ENCODE measurements around the gene WDR38.
"Not testable (repeated sequence)": the region's sequence is repeated elsewhere in the genome, so short reads cannot be mapped to it uniquely, and the experiment has no call there.

Gene WDR38

DNA sequence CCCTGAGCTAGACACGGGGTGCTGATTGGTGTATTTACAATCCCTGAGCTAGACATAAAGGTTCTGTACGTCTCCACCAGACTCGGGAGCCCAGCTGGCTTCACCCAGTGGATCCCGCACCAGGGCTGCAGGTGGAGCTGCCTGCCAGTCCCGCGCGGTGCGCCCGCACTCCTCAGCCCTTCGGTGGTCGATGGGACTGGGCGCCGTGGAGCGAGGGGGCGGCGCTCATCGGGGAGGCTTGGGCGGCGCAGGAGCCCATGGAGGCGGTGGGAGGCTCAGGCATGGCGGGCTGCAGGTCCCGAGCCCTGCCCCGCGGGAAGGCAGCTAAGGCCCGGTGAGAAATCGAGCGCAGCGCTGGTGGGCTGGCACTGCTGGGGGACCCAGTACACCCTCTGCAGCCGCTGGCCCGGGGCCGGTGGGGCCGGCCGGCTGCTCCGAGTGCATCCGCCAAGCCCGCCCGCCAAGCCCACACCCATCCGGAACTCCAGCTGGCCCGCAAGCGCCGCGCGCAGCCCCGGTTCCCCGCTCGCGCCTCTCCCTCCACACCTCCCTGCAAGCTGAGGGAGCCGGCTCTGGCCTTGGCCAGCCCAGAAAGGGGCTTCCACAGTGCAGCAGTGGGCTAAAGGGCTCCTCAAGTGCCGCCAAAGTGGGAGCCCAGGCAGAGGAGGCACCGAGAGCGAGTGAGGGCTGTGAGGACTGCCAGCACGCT lies 14.5 kb upstream of the WDR38 start:
- H3K4me1 ChIP-seq (ENCODE audit: control insufficient read depth, insufficient read depth, low read length): peaks cover 11% of the 10 kb centered on the region
- not testable (repeated sequence) for H3K9ac ChIP-seq (ENCODE audit: low read length); H3K9me3 ChIP-seq (ENCODE audit: control insufficient read depth, low read length); H3K27me3 ChIP-seq (ENCODE audit: control insufficient read depth, insufficient read depth, low read length); H3K36me3 ChIP-seq (ENCODE audit: control insufficient read depth, insufficient read depth, low read length); H3K4me3 ChIP-seq (ENCODE audit: low read length)

GRCh38 chr9:124839612-124840299 lies 13.5 kb upstream of the WDR38 start:
- no peaks in the 10 kb centered on the region for H3K9me3 ChIP-seq (ENCODE audit: control insufficient read depth, low read length)
- no peak overlapping the region for H3K4me3 ChIP-seq (ENCODE audit: low read length)
- no peaks in the 10 kb centered on the region for H3K36me3 ChIP-seq (ENCODE audit: control insufficient read depth, insufficient read depth, low read length)
- no peak overlapping the region for H3K9ac ChIP-seq (ENCODE audit: low read length)
- H3K27me3 ChIP-seq (ENCODE audit: control insufficient read depth, insufficient read depth, low read length): peaks cover 4% of the 10 kb centered on the region
- H3K4me1 ChIP-seq (ENCODE audit: control insufficient read depth, insufficient read depth, low read length): peaks cover 8% of the 10 kb centered on the region

- H3K4me1 ChIP-seq (ENCODE audit: control insufficient read depth, insufficient read depth, low read length): peaks cover 1% of the 10 kb centered on the region
- no peaks in the 10 kb centered on the region for H3K36me3 ChIP-seq (ENCODE audit: control insufficient read depth, insufficient read depth, low read length)
- no peak overlapping the region for H3K9ac ChIP-seq (ENCODE audit: low read length)
- H3K9me3 ChIP-seq (ENCODE audit: control insufficient read depth, low read length): no peaks in the 10 kb centered on the region
- no peak overlapping the region for H3K4me3 ChIP-seq (ENCODE audit: low read length)
- peaks cover 4% of the 10 kb centered on the region for H3K27me3 ChIP-seq (ENCODE audit: control insufficient read depth, insufficient read depth, low read length)
Observed at GRCh38 chr9:124840300-124840833, 12.9 kb upstream of the WDR38 start.

DNA sequence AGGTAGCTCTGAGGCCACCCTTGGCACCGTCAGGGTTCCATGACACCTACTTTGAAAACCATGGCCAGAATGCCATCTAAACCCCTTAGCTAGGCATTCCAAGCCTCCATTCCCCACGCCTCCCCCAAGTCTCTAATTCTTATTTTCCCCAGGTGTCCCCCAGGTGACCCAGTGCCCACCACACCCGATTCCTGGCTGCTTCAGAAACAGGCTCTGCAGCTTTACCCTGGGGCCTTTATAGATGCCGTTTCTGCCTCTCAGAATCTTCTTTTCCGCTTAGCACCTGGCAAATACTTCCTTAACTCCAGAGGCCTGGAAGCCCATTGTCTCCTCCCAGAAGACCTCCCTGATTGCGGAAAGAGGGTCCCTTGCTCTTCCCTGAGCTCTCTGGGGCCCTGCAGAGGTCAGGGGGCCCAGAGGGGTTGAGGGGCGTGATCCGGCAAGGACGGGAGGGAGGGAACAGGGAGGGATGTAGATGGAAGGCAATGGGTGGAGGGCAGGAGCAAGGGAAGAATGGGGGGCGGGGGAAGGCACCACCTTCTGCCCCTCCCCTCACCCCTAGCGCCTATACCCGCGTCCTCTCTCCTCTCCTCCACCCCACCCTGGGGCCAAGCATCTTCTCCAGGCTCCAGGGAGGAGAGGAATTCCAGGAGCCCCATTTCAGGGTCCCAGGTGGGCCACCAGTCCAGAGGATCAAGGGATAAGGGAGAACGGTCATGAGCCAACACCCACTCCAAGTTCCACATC lies 12.0 kb upstream of the WDR38 start:
- no peak overlapping the region for H3K4me3 ChIP-seq (ENCODE audit: low read length)
- no peaks in the 10 kb centered on the region for H3K9me3 ChIP-seq (ENCODE audit: control insufficient read depth, low read length)
- H3K4me1 ChIP-seq (ENCODE audit: control insufficient read depth, insufficient read depth, low read length): no peaks in the 10 kb centered on the region
- peaks cover 4% of the 10 kb centered on the region for H3K27me3 ChIP-seq (ENCODE audit: control insufficient read depth, insufficient read depth, low read length)
- H3K36me3 ChIP-seq (ENCODE audit: control insufficient read depth, insufficient read depth, low read length): no peaks in the 10 kb centered on the region
- no peak overlapping the region for H3K9ac ChIP-seq (ENCODE audit: low read length)

DNA sequence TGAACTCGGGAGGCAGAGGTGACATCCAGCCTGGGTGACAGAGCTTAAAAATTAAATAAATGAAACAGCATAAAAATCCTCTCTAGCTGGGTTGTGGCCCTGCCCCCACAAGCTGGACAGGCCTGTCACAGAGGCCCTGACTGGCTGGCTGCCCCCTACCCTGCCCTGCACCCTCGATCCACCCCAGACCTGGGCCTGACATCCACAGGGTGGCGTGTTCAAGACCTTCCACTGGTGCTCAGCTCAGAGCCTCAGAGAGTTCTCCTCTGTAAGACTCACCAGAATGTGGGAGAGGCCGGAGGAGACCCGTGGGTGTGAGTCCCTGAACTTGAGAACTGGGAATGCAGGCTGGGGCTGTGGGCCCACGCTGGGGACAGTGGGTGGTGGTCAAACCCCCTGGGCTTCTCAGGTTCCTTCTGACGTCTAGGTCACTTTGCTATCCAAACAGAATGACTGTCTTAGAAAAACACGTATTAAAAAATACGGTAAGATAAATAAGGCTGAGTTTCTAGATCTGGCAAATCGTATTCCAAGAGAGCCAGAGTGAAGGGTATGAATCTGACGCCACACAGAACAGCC lies 9.7 kb upstream of the WDR38 start:
- Histone ChIP-seq H3K9me3 (ENCODE audit: control insufficient read depth, low read length) (no peaks in the 10 kb centered on the region), H3K9ac (ENCODE audit: low read length) (no peak overlapping the region), H3K4me1 (ENCODE audit: control insufficient read depth, insufficient read depth, low read length) (no peaks in the 10 kb centered on the region), H3K36me3 (ENCODE audit: control insufficient read depth, insufficient read depth, low read length) (no peaks in the 10 kb centered on the region), H3K27me3 (ENCODE audit: control insufficient read depth, insufficient read depth, low read length) (no peaks in the 10 kb centered on the region), H3K4me3 (ENCODE audit: low read length) (no peak overlapping the region)

GRCh38 chr9:124844291-124844690 lies 9.0 kb upstream of the WDR38 start:
- no peak overlapping the region for H3K9ac ChIP-seq (ENCODE audit: low read length)
- H3K4me3 ChIP-seq (ENCODE audit: low read length): no peak overlapping the region
- H3K36me3 ChIP-seq (ENCODE audit: control insufficient read depth, insufficient read depth, low read length): no peaks in the 10 kb centered on the region
- H3K9me3 ChIP-seq (ENCODE audit: control insufficient read depth, low read length): no peaks in the 10 kb centered on the region
- no peaks in the 10 kb centered on the region for H3K4me1 ChIP-seq (ENCODE audit: control insufficient read depth, insufficient read depth, low read length)
- H3K27me3 ChIP-seq (ENCODE audit: control insufficient read depth, insufficient read depth, low read length): no peaks in the 10 kb centered on the region

- H3K27me3 ChIP-seq (ENCODE audit: control insufficient read depth, insufficient read depth, low read length); H3K36me3 ChIP-seq (ENCODE audit: control insufficient read depth, insufficient read depth, low read length); H3K9me3 ChIP-seq (ENCODE audit: control insufficient read depth, low read length); H3K9ac ChIP-seq (ENCODE audit: low read length); H3K4me1 ChIP-seq (ENCODE audit: control insufficient read depth, insufficient read depth, low read length); H3K4me3 ChIP-seq (ENCODE audit: low read length): not testable (repeated sequence)
Observed at GRCh38 chr9:124846467-124846866, 6.8 kb upstream of the WDR38 start.

- H3K9ac ChIP-seq (ENCODE audit: low read length): no peak overlapping the region
- H3K4me3 ChIP-seq (ENCODE audit: low read length): no peak overlapping the region
- H3K27me3 ChIP-seq (ENCODE audit: control insufficient read depth, insufficient read depth, low read length): peaks cover 7% of the 10 kb centered on the region
- H3K4me1 ChIP-seq (ENCODE audit: control insufficient read depth, insufficient read depth, low read length): no peaks in the 10 kb centered on the region
- no peaks in the 10 kb centered on the region for H3K9me3 ChIP-seq (ENCODE audit: control insufficient read depth, low read length)
- no peaks in the 10 kb centered on the region for H3K36me3 ChIP-seq (ENCODE audit: control insufficient read depth, insufficient read depth, low read length)
Observed at GRCh38 chr9:124846969-124847368, 6.3 kb upstream of the WDR38 start.

DNA sequence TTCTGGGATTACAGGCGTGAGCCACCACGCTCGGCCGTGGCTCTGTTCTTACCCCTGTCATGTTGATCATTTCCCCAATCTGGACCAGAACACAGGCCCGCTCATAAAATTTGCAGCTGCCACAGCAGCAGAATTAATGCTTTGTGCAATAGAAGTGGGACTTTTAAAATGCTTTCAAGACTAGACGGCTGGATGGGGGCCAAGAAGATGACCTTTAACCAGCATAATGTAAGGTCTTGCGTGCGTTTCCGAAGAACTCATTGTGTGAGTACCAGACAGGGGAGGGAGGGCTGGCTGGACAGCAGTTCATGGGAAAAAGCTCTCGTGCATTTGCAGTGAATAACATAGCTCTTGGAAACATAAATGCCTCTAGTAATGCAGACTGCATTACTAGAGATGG lies 3.5 kb upstream of the WDR38 start:
- Histone ChIP-seq H3K36me3 (ENCODE audit: control insufficient read depth, insufficient read depth, low read length) (no peaks in the 10 kb centered on the region), H3K4me1 (ENCODE audit: control insufficient read depth, insufficient read depth, low read length) (peaks cover 12% of the 10 kb centered on the region), H3K9me3 (ENCODE audit: control insufficient read depth, low read length) (no peaks in the 10 kb centered on the region), H3K27me3 (ENCODE audit: control insufficient read depth, insufficient read depth, low read length) (peaks cover 12% of the 10 kb centered on the region), H3K9ac (ENCODE audit: low read length) (no peak overlapping the region), H3K4me3 (ENCODE audit: low read length) (no peak overlapping the region)

GRCh38 chr9:124852121-124852828 lies 985 bp upstream of the WDR38 start:
- Histone ChIP-seq H3K36me3 (ENCODE audit: control insufficient read depth, insufficient read depth, low read length) (no peaks in the 10 kb centered on the region), H3K4me1 (ENCODE audit: control insufficient read depth, insufficient read depth, low read length) (peaks cover 12% of the 10 kb centered on the region), H3K9ac (ENCODE audit: low read length) (peak overlapping the region; percentile 65), H3K4me3 (ENCODE audit: low read length) (peak overlapping the region; percentile 7), H3K27me3 (ENCODE audit: control insufficient read depth, insufficient read depth, low read length) (peaks cover 12% of the 10 kb centered on the region), H3K9me3 (ENCODE audit: control insufficient read depth, low read length) (no peaks in the 10 kb centered on the region)

DNA sequence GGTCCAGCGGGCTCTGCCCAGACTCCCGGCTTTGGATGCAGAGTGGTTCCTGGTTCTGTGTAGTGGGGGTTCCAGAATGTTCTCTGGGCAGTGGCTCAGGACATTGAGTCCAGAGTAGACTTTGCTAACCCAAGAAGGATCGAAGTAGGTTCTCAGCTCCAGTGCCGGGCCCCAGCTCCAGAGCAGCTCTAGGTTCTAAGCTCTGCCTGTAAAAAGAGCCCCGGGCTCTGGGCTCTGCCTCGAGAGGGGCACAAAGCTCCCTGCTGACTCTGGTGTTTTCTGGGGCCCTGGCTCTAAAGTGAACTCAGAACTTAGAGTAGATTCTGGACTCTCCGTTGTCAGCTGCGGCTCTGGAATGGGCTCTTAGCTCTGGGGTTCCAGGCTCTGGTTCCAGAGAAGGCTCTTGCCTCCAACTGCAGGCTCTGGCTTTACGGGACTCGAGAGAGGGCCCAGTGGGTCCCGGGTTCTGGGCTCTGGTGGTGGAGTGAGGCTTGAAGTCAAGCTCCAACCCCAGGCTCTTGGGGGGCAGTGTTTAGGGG lies 414 bp downstream of the WDR38 start:
- Histone ChIP-seq H3K9ac (ENCODE audit: low read length) (peak overlapping the region; percentile 65), H3K9me3 (ENCODE audit: control insufficient read depth, low read length) (no peaks in the 10 kb centered on the region), H3K4me3 (ENCODE audit: low read length) (peak overlapping the region; percentile 7), H3K4me1 (ENCODE audit: control insufficient read depth, insufficient read depth, low read length) (peaks cover 12% of the 10 kb centered on the region), H3K27me3 (ENCODE audit: control insufficient read depth, insufficient read depth, low read length) (peaks cover 12% of the 10 kb centered on the region), H3K36me3 (ENCODE audit: control insufficient read depth, insufficient read depth, low read length) (peaks cover 8% of the 10 kb centered on the region)
